Measurements from ENCODE around the gene SSMEM1.

SSMEM1 gene

DNA sequence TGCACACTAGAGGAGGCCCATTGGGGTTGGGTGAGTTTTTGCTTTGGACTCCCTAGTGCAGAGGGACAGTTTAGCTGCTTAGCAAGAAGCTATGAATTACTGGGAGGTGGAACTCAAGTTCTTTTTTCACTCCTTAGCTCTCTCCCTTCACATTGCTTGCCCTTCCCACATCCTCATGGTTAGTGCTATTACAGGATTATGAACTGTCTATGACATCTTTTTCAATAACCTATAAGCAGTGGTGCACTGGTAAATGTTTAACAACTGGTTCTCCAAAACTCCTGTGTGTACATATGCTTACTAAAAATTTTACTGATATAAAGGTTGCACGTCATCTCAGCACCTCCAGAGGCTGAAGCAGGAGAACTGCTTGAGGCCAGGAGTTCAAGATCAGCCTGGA, 6.2 kb downstream of the SSMEM1 start:
- H3K27me3 ChIP-seq (replicated peaks): no peaks in the 10 kb centered on the region
- TF ChIP-seq CTCF (IDR thresholded peaks at IDR 0.05; ENCODE audit: low read depth, low read length, missing control alignments): no peak
- in situ Hi-C loops (cut with HindIII; ENCODE audit: low pct_ligation_motif_present, low sequenced_read_pairs): no loop called here

GRCh38 chr7:130216025-130216424, 8.4 kb downstream of the SSMEM1 start:
- no peak for DNase-seq
- no peak for TF ChIP-seq CTCF (IDR thresholded peaks at IDR 0.05; ENCODE audit: low read depth, low read length, missing control alignments)
- in situ Hi-C loops (cut with HindIII; ENCODE audit: low pct_ligation_motif_present, low sequenced_read_pairs): no loop called here
- no peaks in the 10 kb centered on the region for H3K27me3 ChIP-seq (replicated peaks)
- H3K36me3 ChIP-seq (replicated peaks): no peaks in the 10 kb centered on the region
- H3K4me3 ChIP-seq (ENCODE audit: low read depth, low read length): no peak overlapping the region
- no peak overlapping the region for H3K27ac ChIP-seq

More for the DNA sequence above, 6.2 kb downstream of the SSMEM1 start:
- no peak overlapping the region for H3K4me3 ChIP-seq (ENCODE audit: low read depth, low read length)
- H3K27ac ChIP-seq: no peak overlapping the region
- DNase-seq: no peak
- no peaks in the 10 kb centered on the region for H3K36me3 ChIP-seq (replicated peaks)

DNA sequence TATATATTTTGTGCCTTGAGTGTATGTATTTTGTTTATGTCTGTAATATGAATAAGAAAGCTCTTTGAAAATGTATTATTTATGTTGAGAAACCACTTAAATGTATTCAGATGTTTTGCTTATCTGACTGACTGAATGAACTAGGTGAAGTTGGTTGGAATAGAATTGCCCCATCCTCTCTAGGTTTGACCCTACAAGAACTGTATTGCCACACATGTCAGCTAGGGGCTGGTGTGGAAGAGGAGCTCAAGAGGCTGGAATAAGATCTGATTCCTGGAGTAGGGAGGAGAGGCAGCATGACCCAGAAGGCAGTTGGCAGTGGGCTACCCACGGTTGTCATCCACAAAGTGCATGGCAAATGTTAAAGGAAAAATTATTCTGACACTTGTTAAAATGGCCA, 9.1 kb downstream of the SSMEM1 start:
- Histone ChIP-seq H3K27ac (no peak overlapping the region), H3K27me3 (replicated peaks) (no peaks in the 10 kb centered on the region), H3K4me3 (ENCODE audit: low read depth, low read length) (no peak overlapping the region), H3K36me3 (replicated peaks) (no peaks in the 10 kb centered on the region)
- DNase-seq: no peak
- in situ Hi-C loops (cut with HindIII; ENCODE audit: low pct_ligation_motif_present, low sequenced_read_pairs): no loop called here
- TF ChIP-seq CTCF (IDR thresholded peaks at IDR 0.05; ENCODE audit: low read depth, low read length, missing control alignments): no peak

DNA sequence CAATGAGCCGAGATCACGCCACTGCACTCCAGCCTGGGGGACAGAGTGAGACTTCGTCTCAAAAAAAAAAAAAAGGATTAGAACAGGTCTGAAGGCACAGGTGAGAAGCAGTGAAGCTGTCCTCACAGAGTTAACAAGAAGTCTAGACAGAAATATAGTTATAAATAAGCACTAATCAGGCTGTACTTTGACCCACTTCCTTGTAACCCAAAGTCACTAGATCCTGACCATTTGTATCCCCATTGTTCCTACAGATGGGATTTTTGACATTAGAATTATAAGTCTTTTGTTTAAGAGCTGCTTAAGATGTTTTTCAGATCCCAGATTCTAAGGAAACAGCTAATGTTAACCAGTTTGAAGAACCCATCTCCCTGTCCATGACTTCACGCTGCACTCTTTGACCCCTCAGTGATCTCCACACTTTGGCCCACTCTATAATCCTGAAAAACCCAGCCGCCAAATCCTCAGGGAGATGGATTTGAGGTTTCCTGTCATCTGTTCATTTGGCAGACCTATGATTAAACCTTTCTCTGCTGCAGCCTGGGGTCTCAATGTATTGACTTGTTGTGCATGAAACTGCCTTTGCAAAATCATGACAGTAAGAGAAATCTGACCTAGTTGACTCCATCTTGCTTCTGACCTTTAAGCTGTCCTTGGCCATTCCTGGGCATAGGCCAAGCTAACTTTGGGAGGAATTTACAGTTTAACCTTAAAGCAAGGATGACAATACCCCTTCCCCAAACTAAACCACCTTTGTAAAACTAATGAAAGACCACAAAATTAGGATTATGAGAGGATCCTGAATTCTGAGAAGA, 11.4 kb downstream of the SSMEM1 start:
- in situ Hi-C loops (cut with HindIII; ENCODE audit: low pct_ligation_motif_present, low sequenced_read_pairs): no loop called here
- no peaks in the 10 kb centered on the region for H3K27me3 ChIP-seq (replicated peaks)
- no peak overlapping the region for H3K27ac ChIP-seq
- H3K4me3 ChIP-seq (ENCODE audit: low read depth, low read length): no peak overlapping the region
- H3K36me3 ChIP-seq (replicated peaks): no peaks in the 10 kb centered on the region
- no peak for DNase-seq
- no peak for TF ChIP-seq CTCF (IDR thresholded peaks at IDR 0.05; ENCODE audit: low read depth, low read length, missing control alignments)

DNA sequence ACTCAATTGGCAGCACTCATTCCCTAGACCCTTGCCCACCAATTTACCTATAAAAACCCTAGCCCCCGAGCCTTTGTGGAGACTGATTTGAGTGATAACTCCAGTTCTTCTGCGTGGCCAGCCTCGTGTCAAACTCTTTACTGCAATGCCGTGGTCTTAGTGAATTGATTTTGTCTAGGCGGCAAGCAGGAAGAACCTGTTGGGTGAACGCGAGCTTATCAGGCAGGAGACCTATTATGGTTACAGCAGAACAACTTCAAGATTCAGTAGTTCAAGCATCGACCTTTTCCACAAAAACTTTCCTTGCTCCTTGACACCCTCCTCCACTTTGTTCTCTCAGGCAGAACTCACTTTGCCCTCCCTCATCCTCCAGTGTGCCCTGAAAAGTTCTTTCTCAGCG, 12.2 kb downstream of the SSMEM1 start:
- H3K27ac ChIP-seq: no peak overlapping the region
- no peak for DNase-seq
- no peaks in the 10 kb centered on the region for H3K36me3 ChIP-seq (replicated peaks)
- no peak overlapping the region for H3K4me3 ChIP-seq (ENCODE audit: low read depth, low read length)
- no peak for TF ChIP-seq CTCF (IDR thresholded peaks at IDR 0.05; ENCODE audit: low read depth, low read length, missing control alignments)
- no peaks in the 10 kb centered on the region for H3K27me3 ChIP-seq (replicated peaks)
- in situ Hi-C loops (cut with HindIII; ENCODE audit: low pct_ligation_motif_present, low sequenced_read_pairs): no loop called here

DNA sequence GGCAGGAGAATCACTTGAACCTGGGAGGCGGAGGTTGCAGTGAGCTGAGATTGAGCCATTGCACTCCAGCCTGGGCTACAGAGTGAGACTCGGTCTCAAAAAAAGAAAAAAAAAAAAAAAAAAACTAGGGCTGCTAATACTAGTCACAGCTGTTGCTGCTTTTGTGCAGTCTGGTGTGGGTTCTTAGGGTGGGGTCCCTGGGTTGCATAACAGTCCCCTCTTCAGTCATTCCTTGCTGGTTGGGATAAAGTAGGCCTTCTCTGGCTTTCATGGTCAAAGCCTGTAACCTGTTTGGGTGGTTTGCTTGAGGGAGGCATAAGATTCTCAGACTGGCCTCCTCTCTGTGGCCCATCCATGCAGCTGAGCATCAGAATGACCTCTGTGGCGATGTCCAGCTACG, 14.1 kb downstream of the SSMEM1 start:
- H3K36me3 ChIP-seq (replicated peaks): no peaks in the 10 kb centered on the region
- DNase-seq: no peak
- in situ Hi-C loops (cut with HindIII; ENCODE audit: low pct_ligation_motif_present, low sequenced_read_pairs): no loop called here
- H3K4me3 ChIP-seq (ENCODE audit: low read depth, low read length): no peak overlapping the region
- no peak overlapping the region for H3K27ac ChIP-seq
- TF ChIP-seq CTCF (IDR thresholded peaks at IDR 0.05; ENCODE audit: low read depth, low read length, missing control alignments): no peak
- no peaks in the 10 kb centered on the region for H3K27me3 ChIP-seq (replicated peaks)
